Dendritic cell treated with granulocyte-macrophage colony-stimulating factor and Interleukin-4, amounts not matched to agents 40 ng/mL and 50 ng/mL, for 4 days (primary cell): ENCODE measurements around the gene RAVER2.
A peak's percentile ranks its signal among the peaks of the same experiment; 100 is the strongest.

ENCODE experiments used
- H3K27ac Mint-ChIP-seq: one replicate; pipeline ENCODE4 v1.8.0; 2022; ENCODE audit warnings: mild to moderate bottlenecking, mixed read lengths
- H3K27me3 Mint-ChIP-seq: one replicate; pipeline ENCODE4 v1.8.0; 2022; ENCODE audit warnings: mild to moderate bottlenecking, mixed read lengths
- H3K36me3 Mint-ChIP-seq: one replicate; pipeline ENCODE4 v1.8.0; 2022; ENCODE audit warnings: low read depth, mixed read lengths
- H3K4me1 Mint-ChIP-seq: one replicate; pipeline ENCODE4 v1.8.0; 2022; ENCODE audit warnings: low read depth, mixed read lengths
- H3K4me3 Mint-ChIP-seq: one replicate; pipeline ENCODE4 v1.8.0; 2022; ENCODE audit warnings: mild to moderate bottlenecking, moderate library complexity, mixed read lengths
- H3K9me3 Mint-ChIP-seq: one replicate; pipeline ENCODE4 v1.8.0; 2022; ENCODE audit warnings: mixed read lengths
- intact Hi-C: fragments of 100-400 bp; cut with micrococcal nuclease; formaldehyde crosslinking; loops from one replicate; pipeline ENCODE4 v1.15.0; 2022

The RAVER2 gene

GRCh38 chr1:64875101-64875500 lies 130.2 kb downstream of the RAVER2 start:
- Mint-ChIP-seq H3K27ac (no peak overlapping the region), H3K27me3 (no peaks in the 10 kb centered on the region), H3K9me3 (no peaks in the 10 kb centered on the region), H3K36me3 (peaks cover 89% of the 10 kb centered on the region), H3K4me1 (no peaks in the 10 kb centered on the region), H3K4me3 (no peak overlapping the region)
- intact Hi-C loops, result no loop called here

- Mint-ChIP-seq H3K36me3 (peaks cover 84% of the 10 kb centered on the region), H3K27ac (no peak overlapping the region), H3K9me3 (no peaks in the 10 kb centered on the region), H3K4me1 (no peaks in the 10 kb centered on the region), H3K4me3 (no peak overlapping the region), H3K27me3 (no peaks in the 10 kb centered on the region)
- intact Hi-C loops, result no loop called here
Measured at GRCh38 chr1:64875606-64876005, 130.7 kb downstream of the RAVER2 start.

GRCh38 chr1:64877151-64877550 lies 132.3 kb downstream of the RAVER2 start:
- no peak overlapping the region for H3K27ac Mint-ChIP-seq
- no peaks in the 10 kb centered on the region for H3K4me1 Mint-ChIP-seq
- H3K9me3 Mint-ChIP-seq, result no peaks in the 10 kb centered on the region
- no peaks in the 10 kb centered on the region for H3K27me3 Mint-ChIP-seq
- H3K4me3 Mint-ChIP-seq, result no peak overlapping the region
- intact Hi-C loops, result no loop called here
- peaks cover 79% of the 10 kb centered on the region for H3K36me3 Mint-ChIP-seq

GRCh38 chr1:64877598-64877997 lies 132.7 kb downstream of the RAVER2 start:
- Mint-ChIP-seq H3K36me3 (peaks cover 79% of the 10 kb centered on the region), H3K4me3 (no peak overlapping the region), H3K4me1 (no peaks in the 10 kb centered on the region), H3K9me3 (no peaks in the 10 kb centered on the region), H3K27me3 (no peaks in the 10 kb centered on the region), H3K27ac (no peak overlapping the region)
- intact Hi-C loops, result no loop called here

- Mint-ChIP-seq H3K9me3 (no peaks in the 10 kb centered on the region), H3K4me1 (no peaks in the 10 kb centered on the region), H3K36me3 (peaks cover 79% of the 10 kb centered on the region), H3K27ac (no peak overlapping the region), H3K4me3 (no peak overlapping the region), H3K27me3 (no peaks in the 10 kb centered on the region)
- intact Hi-C loops, result no loop called here
Measured at GRCh38 chr1:64878090-64878489, 133.2 kb downstream of the RAVER2 start.

- Mint-ChIP-seq H3K36me3 (peaks cover 79% of the 10 kb centered on the region), H3K27ac (peak overlapping the region; percentile 28), H3K27me3 (no peaks in the 10 kb centered on the region), H3K9me3 (no peaks in the 10 kb centered on the region), H3K4me1 (no peaks in the 10 kb centered on the region), H3K4me3 (no peak overlapping the region)
- intact Hi-C loops, result no loop called here
Measured at GRCh38 chr1:64878931-64879611, 134.2 kb downstream of the RAVER2 start.

- no peak overlapping the region for H3K4me3 Mint-ChIP-seq
- H3K4me1 Mint-ChIP-seq, result peaks cover 6% of the 10 kb centered on the region
- H3K27me3 Mint-ChIP-seq, result no peaks in the 10 kb centered on the region
- H3K36me3 Mint-ChIP-seq, result peaks cover 80% of the 10 kb centered on the region
- intact Hi-C loops, result no loop called here
- H3K9me3 Mint-ChIP-seq, result no peaks in the 10 kb centered on the region
- no peak overlapping the region for H3K27ac Mint-ChIP-seq
Measured at GRCh38 chr1:64880449-64880848, 135.6 kb downstream of the RAVER2 start.

- H3K27me3 Mint-ChIP-seq, result no peaks in the 10 kb centered on the region
- H3K36me3 Mint-ChIP-seq, result peaks cover 76% of the 10 kb centered on the region
- intact Hi-C loops, result no loop called here
- H3K9me3 Mint-ChIP-seq, result no peaks in the 10 kb centered on the region
- H3K4me1 Mint-ChIP-seq, result peaks cover 8% of the 10 kb centered on the region
- H3K27ac Mint-ChIP-seq, result no peak overlapping the region
- no peak overlapping the region for H3K4me3 Mint-ChIP-seq
Measured at GRCh38 chr1:64881281-64881680, 136.4 kb downstream of the RAVER2 start.
